GM10266 (cell line): Measurements from ENCODE around the gene MAP4K1.

Experiments used
- DNase-seq: peaks from one replicate; pipeline ENCODE4 v3.0.0; 2012; ENCODE audit errors: extremely low spot score
- CTCF ChIP-seq: IDR thresholded peaks from 2 replicates; pipeline ENCODE4 v1.5.1; 2012; ENCODE audit warnings: mild to moderate bottlenecking, low read depth; ENCODE audit not compliant: control insufficient read depth, insufficient read depth; ENCODE audit errors: missing control alignments

Gene MAP4K1

GRCh38 chr19:38656171-38656981 is 38.6 kb upstream of the MAP4K1 start:
- no peak for TF ChIP-seq CTCF
- DNase-seq = no peak

- TF ChIP-seq CTCF = no peak
- DNase-seq = peak; percentile 58
Observed at GRCh38 chr19:38655148-38655824, 37.5 kb upstream of the MAP4K1 start.

- DNase-seq = no peak
- no peak for TF ChIP-seq CTCF
Observed at GRCh38 chr19:38654628-38655055, 36.9 kb upstream of the MAP4K1 start.

- DNase-seq = no peak
- TF ChIP-seq CTCF = no peak
Observed at GRCh38 chr19:38653028-38653571, 35.3 kb upstream of the MAP4K1 start.

- no peak for DNase-seq
- no peak for TF ChIP-seq CTCF
Observed at GRCh38 chr19:38650911-38651584, 33.3 kb upstream of the MAP4K1 start.

GRCh38 chr19:38650172-38650775 is 32.5 kb upstream of the MAP4K1 start:
- no peak for DNase-seq
- no peak for TF ChIP-seq CTCF
